ENCODE data around the gene KIAA0930.
"Not testable (repeated sequence)": the region's sequence is repeated elsewhere in the genome, so short reads cannot be mapped to it uniquely, and the experiment has no call there.

Gene KIAA0930

DNA sequence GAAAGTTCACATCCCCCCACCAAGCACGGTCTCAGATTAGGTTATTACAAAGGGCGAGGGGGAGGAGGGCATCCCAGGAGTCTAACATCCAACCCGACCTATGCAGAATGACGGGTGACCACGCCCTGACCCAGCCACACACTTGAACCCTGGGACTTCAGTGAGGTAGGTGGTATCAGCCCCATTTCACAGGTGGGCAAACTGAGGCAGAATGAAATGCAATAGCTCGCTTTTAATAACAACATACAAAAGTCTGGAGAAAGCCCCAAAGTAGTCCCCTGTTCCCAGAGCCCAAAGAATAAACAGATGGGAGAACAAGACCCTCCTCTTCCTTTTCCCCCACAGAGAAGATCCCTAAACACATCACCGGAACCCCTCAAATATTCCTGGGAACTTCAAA, 45.1 kb downstream of the KIAA0930 start:
- Histone ChIP-seq H3K27ac (ENCODE audit: insufficient read depth, low read depth, low read length, poor library complexity, severe bottlenecking) (no peak overlapping the region), H3K4me1 (ENCODE audit: control insufficient read depth, insufficient read depth, low read length) (peaks cover 23% of the 10 kb centered on the region), H3K4me3 (ENCODE audit: insufficient read depth, low read depth, low read length) (no peak overlapping the region), H3K27me3 (ENCODE audit: control insufficient read depth, insufficient read depth, low read length, poor library complexity, severe bottlenecking) (no peaks in the 10 kb centered on the region), H3K9me3 (ENCODE audit: control insufficient read depth, low read length) (no peaks in the 10 kb centered on the region), H3K36me3 (ENCODE audit: control insufficient read depth, insufficient read depth, low read length) (no peaks in the 10 kb centered on the region)
- WGBS, 2 experiments: 94 to 97% methylated on average over 7 of the region's 7 CpGs

DNA sequence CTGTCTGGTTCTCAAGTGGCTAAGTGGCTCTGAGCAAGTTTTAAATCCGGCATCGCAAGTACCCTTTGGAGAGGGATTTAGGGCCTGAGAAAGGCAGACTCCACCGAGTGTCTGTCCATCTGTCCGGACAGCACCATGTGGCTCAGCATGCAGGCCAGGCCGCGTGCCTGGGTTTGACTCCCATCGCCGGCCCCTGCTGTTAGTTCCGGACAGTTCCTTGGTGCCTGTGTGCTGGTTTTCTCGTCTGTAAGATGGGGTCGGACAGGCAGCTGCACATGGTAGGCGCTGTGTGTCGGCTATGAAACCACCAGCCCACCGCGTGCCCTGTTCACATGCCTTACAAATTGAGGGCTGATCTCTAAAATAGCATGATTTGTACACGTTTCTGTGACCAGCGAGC, 46.0 kb downstream of the KIAA0930 start:
- Histone ChIP-seq H3K9me3 (ENCODE audit: control insufficient read depth, low read length) (no peaks in the 10 kb centered on the region), H3K27ac (ENCODE audit: insufficient read depth, low read depth, low read length, poor library complexity, severe bottlenecking) (no peak overlapping the region), H3K27me3 (ENCODE audit: control insufficient read depth, insufficient read depth, low read length, poor library complexity, severe bottlenecking) (no peaks in the 10 kb centered on the region), H3K4me3 (ENCODE audit: insufficient read depth, low read depth, low read length) (no peak overlapping the region), H3K4me1 (ENCODE audit: control insufficient read depth, insufficient read depth, low read length) (peaks cover 23% of the 10 kb centered on the region), H3K36me3 (ENCODE audit: control insufficient read depth, insufficient read depth, low read length) (no peaks in the 10 kb centered on the region)
- 93 to 95% methylated on average over 17 of the region's 17 CpGs for WGBS, 2 experiments

DNA sequence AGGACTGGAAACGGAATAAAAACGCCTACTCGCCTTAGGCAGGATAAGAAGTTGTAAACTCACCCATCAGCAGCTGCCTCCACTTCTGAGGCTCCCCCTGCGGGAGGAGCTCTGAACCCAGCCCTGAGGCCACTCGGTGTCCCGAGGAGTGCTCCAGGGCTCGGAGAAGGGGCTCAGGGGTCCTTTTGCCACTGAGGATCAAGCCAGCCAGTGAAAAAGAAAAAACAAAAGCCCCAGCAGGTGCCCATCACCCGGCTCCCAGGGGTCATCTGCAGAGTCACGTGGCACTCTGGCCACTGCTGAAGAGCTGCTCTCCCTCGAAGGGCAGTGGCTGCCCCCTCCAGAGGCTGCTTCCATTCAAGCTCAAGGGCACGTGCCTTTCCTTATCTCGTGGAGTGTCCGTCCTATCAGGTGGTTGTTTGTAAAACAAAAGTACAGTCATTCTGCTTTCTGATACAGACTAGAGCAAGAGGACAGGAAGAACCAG, 48.0 kb downstream of the KIAA0930 start:
- 16 to 17% methylated on average over 13 of the region's 13 CpGs for WGBS, 2 experiments
- no peak overlapping the region for H3K27ac ChIP-seq (ENCODE audit: insufficient read depth, low read depth, low read length, poor library complexity, severe bottlenecking)
- H3K36me3 ChIP-seq (ENCODE audit: control insufficient read depth, insufficient read depth, low read length): no peaks in the 10 kb centered on the region
- no peaks in the 10 kb centered on the region for H3K27me3 ChIP-seq (ENCODE audit: control insufficient read depth, insufficient read depth, low read length, poor library complexity, severe bottlenecking)
- peaks cover 13% of the 10 kb centered on the region for H3K4me1 ChIP-seq (ENCODE audit: control insufficient read depth, insufficient read depth, low read length)
- no peak overlapping the region for H3K4me3 ChIP-seq (ENCODE audit: insufficient read depth, low read depth, low read length)
- H3K9me3 ChIP-seq (ENCODE audit: control insufficient read depth, low read length): no peaks in the 10 kb centered on the region

DNA sequence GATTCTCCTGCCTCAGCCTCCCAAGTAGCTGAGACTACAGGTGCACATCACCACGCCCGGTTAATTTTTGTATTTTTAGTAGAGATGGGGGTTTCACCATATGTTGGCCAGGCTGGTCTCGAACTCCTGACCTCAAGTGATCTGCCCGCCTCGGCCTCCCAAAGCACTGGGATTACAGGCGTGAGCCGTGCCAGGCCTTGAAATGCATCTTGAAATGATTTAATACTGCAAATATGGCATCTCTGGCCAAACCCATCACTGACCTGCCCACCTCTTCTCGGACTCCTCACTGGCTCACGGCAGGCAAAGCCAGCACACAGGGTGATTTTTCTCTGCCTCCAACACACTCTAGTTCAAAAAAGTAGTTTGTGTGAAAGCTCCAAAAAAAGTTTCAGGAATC, 48.9 kb downstream of the KIAA0930 start:
- 87 to 88% methylated on average over 9 of the region's 9 CpGs for WGBS, 2 experiments

DNA sequence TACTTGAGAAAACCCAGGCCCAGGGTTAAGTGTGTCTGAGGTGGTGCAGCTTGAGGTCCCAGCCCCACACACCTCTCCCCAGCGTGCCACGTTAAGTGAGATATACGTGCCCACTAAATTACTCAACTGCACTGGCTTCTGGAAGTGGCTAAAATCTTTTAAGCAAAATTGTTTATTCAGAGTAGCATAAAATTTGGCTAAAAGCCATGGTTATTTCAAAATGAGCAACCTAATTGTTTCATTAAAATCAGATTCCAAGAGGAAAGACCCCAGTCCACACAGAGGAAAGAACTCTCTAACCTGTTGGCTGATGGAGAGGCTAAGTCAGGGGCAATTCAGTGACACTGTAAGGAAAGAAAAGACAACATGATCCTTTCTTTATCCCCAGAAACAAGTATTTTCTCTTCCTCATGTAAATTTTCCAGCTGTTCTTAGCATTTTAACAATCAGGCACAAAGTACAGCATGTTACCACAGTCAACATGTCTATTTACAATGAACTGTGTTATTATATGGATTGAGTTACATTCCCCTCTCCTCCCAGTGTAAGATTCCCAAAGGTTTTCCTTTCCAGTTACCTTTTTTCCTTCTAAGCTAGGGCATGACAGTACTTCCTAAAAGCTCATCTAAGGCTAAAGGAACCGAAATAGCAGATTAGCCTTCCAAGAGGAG, 50.4 kb downstream of the KIAA0930 start:
- no peaks in the 10 kb centered on the region for H3K9me3 ChIP-seq (ENCODE audit: control insufficient read depth, low read length)
- no peak overlapping the region for H3K4me3 ChIP-seq (ENCODE audit: insufficient read depth, low read depth, low read length)
- H3K27me3 ChIP-seq (ENCODE audit: control insufficient read depth, insufficient read depth, low read length, poor library complexity, severe bottlenecking): no peaks in the 10 kb centered on the region
- 90 to 94% methylated on average over 4 of the region's 4 CpGs for WGBS, 2 experiments
- H3K27ac ChIP-seq (ENCODE audit: insufficient read depth, low read depth, low read length, poor library complexity, severe bottlenecking): no peak overlapping the region
- H3K4me1 ChIP-seq (ENCODE audit: control insufficient read depth, insufficient read depth, low read length): peaks cover 11% of the 10 kb centered on the region
- H3K36me3 ChIP-seq (ENCODE audit: control insufficient read depth, insufficient read depth, low read length): peaks cover 8% of the 10 kb centered on the region

More for the DNA sequence above, 48.9 kb downstream of the KIAA0930 start:
- H3K27ac ChIP-seq (ENCODE audit: insufficient read depth, low read depth, low read length, poor library complexity, severe bottlenecking); H3K36me3 ChIP-seq (ENCODE audit: control insufficient read depth, insufficient read depth, low read length); H3K27me3 ChIP-seq (ENCODE audit: control insufficient read depth, insufficient read depth, low read length, poor library complexity, severe bottlenecking); H3K4me3 ChIP-seq (ENCODE audit: insufficient read depth, low read depth, low read length); H3K9me3 ChIP-seq (ENCODE audit: control insufficient read depth, low read length): not testable (repeated sequence)
- peaks cover 11% of the 10 kb centered on the region for H3K4me1 ChIP-seq (ENCODE audit: control insufficient read depth, insufficient read depth, low read length)

DNA sequence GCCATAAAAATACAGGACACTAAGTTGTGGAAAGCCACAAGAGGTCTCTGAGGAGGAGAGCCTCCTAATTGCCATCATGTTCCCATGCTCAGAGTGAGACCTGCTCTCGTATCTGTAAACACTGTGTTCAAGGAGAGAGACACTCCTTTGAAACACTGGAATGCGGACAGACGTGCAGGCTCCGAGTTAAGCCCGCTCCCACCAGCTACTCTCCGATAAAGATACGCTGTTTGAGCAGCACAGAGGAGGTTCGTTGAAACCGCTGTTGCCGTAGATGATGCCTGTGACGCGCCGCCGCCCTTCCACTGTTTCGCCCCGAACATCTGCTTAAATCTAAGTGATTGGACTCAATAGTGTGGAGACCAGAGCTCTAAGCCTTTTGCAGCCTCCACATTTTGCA, 51.9 kb downstream of the KIAA0930 start:
- H3K36me3 ChIP-seq (ENCODE audit: control insufficient read depth, insufficient read depth, low read length): peaks cover 14% of the 10 kb centered on the region
- no peak overlapping the region for H3K27ac ChIP-seq (ENCODE audit: insufficient read depth, low read depth, low read length, poor library complexity, severe bottlenecking)
- no peaks in the 10 kb centered on the region for H3K9me3 ChIP-seq (ENCODE audit: control insufficient read depth, low read length)
- H3K4me3 ChIP-seq (ENCODE audit: insufficient read depth, low read depth, low read length): no peak overlapping the region
- whole genome bisulfite sequencing, 2 experiments: 90 to 93% methylated on average over 16 of the region's 16 CpGs
- no peaks in the 10 kb centered on the region for H3K27me3 ChIP-seq (ENCODE audit: control insufficient read depth, insufficient read depth, low read length, poor library complexity, severe bottlenecking)
- peaks cover 11% of the 10 kb centered on the region for H3K4me1 ChIP-seq (ENCODE audit: control insufficient read depth, insufficient read depth, low read length)

DNA sequence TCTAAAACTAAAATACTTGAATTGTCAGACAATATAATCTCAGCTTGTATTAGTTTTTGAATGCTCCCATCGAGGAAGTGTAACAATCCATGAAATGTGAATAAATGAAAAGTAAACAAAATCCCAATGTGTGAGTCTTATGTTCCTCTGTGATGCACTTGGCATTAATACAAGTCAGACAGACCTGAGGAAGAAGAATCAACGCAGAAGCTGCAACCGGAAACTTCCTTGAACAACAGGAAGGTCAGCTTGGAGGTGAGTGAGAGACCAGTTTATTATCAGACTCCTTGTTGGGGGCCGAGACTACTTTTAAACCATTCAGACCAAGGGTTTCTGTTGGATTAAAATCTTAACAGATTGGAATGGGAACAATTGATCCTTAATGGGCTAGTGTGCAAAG, 52.8 kb downstream of the KIAA0930 start:
- Histone ChIP-seq H3K36me3 (ENCODE audit: control insufficient read depth, insufficient read depth, low read length) (peaks cover 18% of the 10 kb centered on the region), H3K27ac (ENCODE audit: insufficient read depth, low read depth, low read length, poor library complexity, severe bottlenecking) (no peak overlapping the region), H3K4me1 (ENCODE audit: control insufficient read depth, insufficient read depth, low read length) (peaks cover 6% of the 10 kb centered on the region), H3K4me3 (ENCODE audit: insufficient read depth, low read depth, low read length) (no peak overlapping the region), H3K27me3 (ENCODE audit: control insufficient read depth, insufficient read depth, low read length, poor library complexity, severe bottlenecking) (no peaks in the 10 kb centered on the region), H3K9me3 (ENCODE audit: control insufficient read depth, low read length) (no peaks in the 10 kb centered on the region)
- WGBS, 2 experiments: 93 to 97% methylated on average over 4 of the region's 4 CpGs

DNA sequence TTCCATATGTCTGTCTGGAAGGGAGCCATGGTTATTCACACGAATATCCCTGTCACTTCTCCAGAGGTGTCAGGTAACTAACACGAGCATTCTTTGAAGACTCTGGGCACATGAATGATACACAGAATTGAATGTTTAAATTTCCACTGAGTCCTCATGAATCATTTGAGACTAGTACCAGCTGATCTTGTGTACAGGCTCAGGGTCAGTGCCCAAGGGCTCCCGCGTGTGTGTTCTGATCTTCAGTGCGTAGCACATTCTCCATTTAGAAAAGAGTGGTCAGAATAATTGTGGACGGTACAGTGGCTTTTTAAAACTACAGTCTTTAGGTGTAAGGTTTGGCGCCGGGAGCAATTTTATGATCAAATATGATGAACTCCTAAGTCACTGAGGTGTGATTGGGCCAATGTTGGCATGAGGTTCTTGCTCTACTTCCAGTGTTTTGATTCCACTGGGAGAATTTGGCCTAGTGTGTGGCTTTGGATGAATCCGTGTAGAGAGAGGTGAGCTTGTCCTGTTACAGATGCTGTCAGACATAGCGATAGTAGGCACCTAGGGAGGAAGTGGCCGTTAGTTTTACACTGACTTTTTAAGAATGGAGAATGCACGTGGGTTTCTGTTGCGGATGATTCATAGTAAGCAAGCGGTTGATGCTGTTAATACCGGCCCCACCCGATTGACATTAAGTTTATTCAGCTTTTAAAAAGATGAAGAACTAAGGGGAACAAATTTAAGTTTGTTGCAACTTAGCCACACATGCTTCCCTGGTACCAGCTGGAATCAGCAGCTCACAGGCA, 54.8 kb downstream of the KIAA0930 start:
- peaks cover 34% of the 10 kb centered on the region for H3K36me3 ChIP-seq (ENCODE audit: control insufficient read depth, insufficient read depth, low read length)
- H3K27ac ChIP-seq (ENCODE audit: insufficient read depth, low read depth, low read length, poor library complexity, severe bottlenecking): no peak overlapping the region
- no peak overlapping the region for H3K4me3 ChIP-seq (ENCODE audit: insufficient read depth, low read depth, low read length)
- no peaks in the 10 kb centered on the region for H3K4me1 ChIP-seq (ENCODE audit: control insufficient read depth, insufficient read depth, low read length)
- H3K27me3 ChIP-seq (ENCODE audit: control insufficient read depth, insufficient read depth, low read length, poor library complexity, severe bottlenecking): no peaks in the 10 kb centered on the region
- 95 to 97% methylated on average over 16 of the region's 16 CpGs for WGBS, 2 experiments
- no peaks in the 10 kb centered on the region for H3K9me3 ChIP-seq (ENCODE audit: control insufficient read depth, low read length)

DNA sequence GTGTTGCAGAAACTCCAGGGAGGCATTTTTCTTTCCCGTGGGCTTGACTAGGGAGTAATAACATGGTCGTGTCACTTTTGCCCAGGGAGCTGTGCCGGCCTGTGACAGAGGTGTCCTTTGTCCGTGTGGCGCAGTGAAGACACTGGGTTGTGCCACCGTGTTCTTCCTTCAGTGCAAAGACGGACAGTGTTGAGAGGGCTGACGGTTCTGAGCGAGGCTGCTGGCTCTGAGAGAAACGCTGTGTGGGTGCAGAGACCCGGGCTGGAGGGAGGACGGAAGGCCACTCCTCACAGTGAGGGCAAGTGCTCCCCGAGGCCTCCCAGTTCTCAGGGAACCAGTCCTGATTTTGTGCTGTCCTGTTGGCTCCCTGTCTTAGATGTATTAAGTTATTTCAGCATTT, 56.7 kb downstream of the KIAA0930 start:
- no peaks in the 10 kb centered on the region for H3K27me3 ChIP-seq (ENCODE audit: control insufficient read depth, insufficient read depth, low read length, poor library complexity, severe bottlenecking)
- no peaks in the 10 kb centered on the region for H3K9me3 ChIP-seq (ENCODE audit: control insufficient read depth, low read length)
- peaks cover 50% of the 10 kb centered on the region for H3K36me3 ChIP-seq (ENCODE audit: control insufficient read depth, insufficient read depth, low read length)
- H3K4me1 ChIP-seq (ENCODE audit: control insufficient read depth, insufficient read depth, low read length): no peaks in the 10 kb centered on the region
- no peak overlapping the region for H3K4me3 ChIP-seq (ENCODE audit: insufficient read depth, low read depth, low read length)
- H3K27ac ChIP-seq (ENCODE audit: insufficient read depth, low read depth, low read length, poor library complexity, severe bottlenecking): no peak overlapping the region
- 95% methylated on average over 13 of the region's 13 CpGs for WGBS, 2 experiments

DNA sequence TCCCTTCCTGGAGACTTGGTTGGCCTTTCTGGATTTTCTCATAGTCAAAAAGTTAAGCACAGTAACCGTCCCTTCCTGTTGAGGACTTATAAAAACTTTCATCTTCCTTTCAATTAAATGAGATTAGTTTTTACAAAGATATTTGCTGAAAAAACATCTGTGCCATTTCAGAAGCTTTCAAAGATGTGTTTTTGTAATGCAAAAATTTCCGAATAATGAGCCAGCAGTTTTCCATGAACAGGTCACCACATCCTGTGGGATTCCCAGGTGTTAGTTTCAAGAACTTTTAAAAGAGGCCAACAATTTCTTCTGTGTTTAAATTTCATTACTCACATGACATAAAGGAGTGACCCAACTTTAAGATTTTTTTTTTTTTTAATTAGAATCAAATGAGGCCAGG, 58.9 kb downstream of the KIAA0930 start:
- H3K27me3 ChIP-seq (ENCODE audit: control insufficient read depth, insufficient read depth, low read length, poor library complexity, severe bottlenecking): no peaks in the 10 kb centered on the region
- peaks cover 60% of the 10 kb centered on the region for H3K36me3 ChIP-seq (ENCODE audit: control insufficient read depth, insufficient read depth, low read length)
- no peaks in the 10 kb centered on the region for H3K4me1 ChIP-seq (ENCODE audit: control insufficient read depth, insufficient read depth, low read length)
- H3K4me3 ChIP-seq (ENCODE audit: insufficient read depth, low read depth, low read length): no peak overlapping the region
- H3K9me3 ChIP-seq (ENCODE audit: control insufficient read depth, low read length): no peaks in the 10 kb centered on the region
- 92 to 99% methylated on average over 2 of the region's 2 CpGs for WGBS, 2 experiments
- no peak overlapping the region for H3K27ac ChIP-seq (ENCODE audit: insufficient read depth, low read depth, low read length, poor library complexity, severe bottlenecking)
